GM10266 (cell line): ENCODE data around the gene NPPB.
A peak's percentile ranks its signal among the peaks of the same experiment; 100 is the strongest.
"Not testable (repeated sequence)": the region's sequence is repeated elsewhere in the genome, so short reads cannot be mapped to it uniquely, and the experiment has no call there.

Experiments
- DNase-seq: peaks from one replicate; pipeline ENCODE4 v3.0.0; 2012; ENCODE audit errors: extremely low spot score
- CTCF ChIP-seq: IDR thresholded peaks from 2 replicates; pipeline ENCODE4 v1.5.1; 2012; ENCODE audit warnings: mild to moderate bottlenecking, low read depth; ENCODE audit not compliant: control insufficient read depth, insufficient read depth; ENCODE audit errors: missing control alignments

NPPB gene

GRCh38 chr1:11898831-11899467 is 40.2 kb upstream of the NPPB start:
- no peak for TF ChIP-seq CTCF
- no peak for DNase-seq

- TF ChIP-seq CTCF, result no peak
- no peak for DNase-seq
Measured at GRCh38 chr1:11898086-11898785, 39.5 kb upstream of the NPPB start.

GRCh38 chr1:11894501-11894900 is 35.8 kb upstream of the NPPB start:
- DNase-seq, result not testable (repeated sequence)

GRCh38 chr1:11893907-11894251 is 35.1 kb upstream of the NPPB start:
- peak; percentile 96 for TF ChIP-seq CTCF
- DNase-seq, result peak; percentile 90

GRCh38 chr1:11891433-11892186 is 32.9 kb upstream of the NPPB start:
- DNase-seq, result no peak
- TF ChIP-seq CTCF, result no peak

GRCh38 chr1:11888877-11889208 is 30.1 kb upstream of the NPPB start:
- no peak for DNase-seq
- no peak for TF ChIP-seq CTCF

GRCh38 chr1:11888206-11888876 is 29.6 kb upstream of the NPPB start:
- DNase-seq, result no peak
- TF ChIP-seq CTCF, result no peak
